ENCODE results near the gene ADGRV1. TPM values are rescaled to one million over a fixed set of nuclear protein-coding genes. Genes with fewer than 3 reads are reported as not detected.

Gene ADGRV1
- total and polyA plus RNA-seq, 9 of the 15 experiments (the other 6 are each of a cell fraction or from before 2014, with no cell fraction given), result 21.7 to 156 (median 58.2) TPM

GRCh38 chr5:91127456-91128081, 569.0 kb downstream of the ADGRV1 start:
- no peak overlapping the region for H3K4me2 ChIP-seq (ENCODE audit: insufficient read depth, low read length)

More at GRCh38 chr5:91127456-91128081, 569.0 kb downstream of the ADGRV1 start:
- BruUV-seq (replicated peaks), result no TSS peak
- Histone ChIP-seq H3K79me2 (ENCODE audit: control insufficient read depth, insufficient read depth, low read length) (no peaks in the 10 kb centered on the region), H3K27ac (ENCODE audit: extremely low read depth, low read depth, low read length) (no peak overlapping the region), H3K4me1 (replicated peaks in 1 of 2; ENCODE audit: control insufficient read depth in 2 of 2, insufficient read depth in 2 of 2, low read length in 2 of 2) (no peaks in the 10 kb centered on the region), H4K20me1 (replicated peaks; ENCODE audit: control insufficient read depth, insufficient read depth, low read length) (no peaks in the 10 kb centered on the region), H3K9me1 (ENCODE audit: control insufficient read depth, insufficient read depth, low read length) (no peaks in the 10 kb centered on the region), H2AFZ (ENCODE audit: low read depth, low read length) (no peak overlapping the region), H3K9ac (ENCODE audit: insufficient read depth in 1 of 2, low read depth in 2 of 2, low read length in 2 of 2) (no peak overlapping the region), H3K36me3 (ENCODE audit: control insufficient read depth, insufficient read depth, low read length) (no peaks in the 10 kb centered on the region; the same call in 2 of the 3 replicates), H3K27me3 (ENCODE audit: control insufficient read depth in 2 of 2, insufficient read depth in 2 of 2, low read length in 2 of 2) (no peaks in the 10 kb centered on the region), H3K4me3 (no peak overlapping the region), H3K9me3 (replicated peaks; ENCODE audit: control insufficient read depth, insufficient read depth, low read depth, low read length) (no peaks in the 10 kb centered on the region)
- in situ Hi-C loops (cut with MboI), result no loop called here
- no peak for ATAC-seq
- no peak for TF ChIP-seq SAFB (IDR thresholded peaks at IDR 0.05; ENCODE audit: borderline replicate concordance, low read depth, low read length)
- no peak for TF ChIP-seq NR0B1 (IDR thresholded peaks at IDR 0.05; ENCODE audit: partially characterized antibody)
- no peak for TF ChIP-seq MCM5 (IDR thresholded peaks at IDR 0.05; ENCODE audit: low read depth)
- TF ChIP-seq TSC22D4 (tag; IDR thresholded peaks at IDR 0.05), result no peak
- TF ChIP-seq CEBPZ (IDR thresholded peaks at IDR 0.05; ENCODE audit: borderline replicate concordance, low read depth, low read length), result no peak
- no peak for TF ChIP-seq ZNF347 (CRISPR knock-in tag; IDR thresholded peaks at IDR 0.05; ENCODE audit: low read depth)
- TF ChIP-seq HES1 (IDR thresholded peaks at IDR 0.05; ENCODE audit: low read depth), result no peak
- no peak for FAIRE-seq
- ChIA-PET POLR2A (interaction anchor here (0.8 to 1.3 kb wide), 3 partner anchors 30 to 256 kb away, joined by 3 read pairs; partner anchors contain the start of gene ARRDC3), CTCF (ENCODE audit: low intra/inter-chr PET ratio) (no interaction called here)
- DNase-seq (ENCODE audit: extremely low read depth in 1 of 4, low spot score in 3 of 4), result no peak
- 18% methylated on average over 1 of the region's 1 CpG for WGBS (ENCODE audit: insufficient coverage, low coverage, missing lambda C conversion rate)
- intact Hi-C loops (cut with micrococcal nuclease), result no loop called here

All from K562 (cell line).